H1 (cell line): ENCODE results near the gene PSMB9. TPM values are rescaled to one million over a fixed set of nuclear protein-coding genes. Genes with fewer than 3 reads are reported as not detected.

Source experiments
- ASH2L ChIP-seq: fragments of 200-600, 300-600 bp; sonication (generic); IDR thresholded peaks from one replicate; pipeline ENCODE4 v1.7.1; 2017; ENCODE audit warnings: low read length
- BACH1 ChIP-seq: IDR thresholded peaks from 2 replicates; pipeline ENCODE4 v1.6.1; 2012; ENCODE audit warnings: low read length, improper control_type of control experiment
- CEBPB ChIP-seq: IDR thresholded peaks from 2 replicates; pipeline ENCODE4 v1.6.1; 2012; ENCODE audit warnings: low read depth, low read length
- CTBP2 ChIP-seq: IDR thresholded peaks from 2 replicates; pipeline ENCODE4 v1.7.0; 2011; ENCODE audit warnings: borderline replicate concordance, mild to moderate bottlenecking, moderate library complexity, mixed read lengths, low read length; ENCODE audit not compliant: insufficient read depth, insufficient read length
- JUN ChIP-seq: IDR thresholded peaks from 2 replicates; pipeline ENCODE4 v1.6.1; 2011; ENCODE audit warnings: low read depth, mild to moderate bottlenecking, improper control_type of control experiment, low read length
- KDM1A ChIP-seq: fragments of 200-600, 300-600 bp; sonication (generic); IDR thresholded peaks from 2 replicates; pipeline ENCODE4 v1.7.1; 2016; ENCODE audit warnings: mild to moderate bottlenecking, low read length, borderline replicate concordance
- KDM4A ChIP-seq: IDR thresholded peaks from one replicate; pipeline ENCODE4 v1.7.1; 2012; ENCODE audit warnings: low read depth, mild to moderate bottlenecking, moderate library complexity, low read length, inconsistent platforms; ENCODE audit not compliant: severe bottlenecking
- MAFK ChIP-seq: IDR thresholded peaks from 2 replicates; pipeline ENCODE4 v1.6.1; 2012; ENCODE audit warnings: low read depth, mild to moderate bottlenecking, improper control_type of control experiment, low read length
- MAX ChIP-seq: IDR thresholded peaks from 2 replicates; pipeline ENCODE4 v1.6.1; 2012; ENCODE audit warnings: inconsistent platforms
- POU5F1 ChIP-seq: IDR thresholded peaks from 2 replicates; pipeline ENCODE4 v1.6.1; 2011; ENCODE audit warnings: low read depth, mild to moderate bottlenecking, low read length, moderate library complexity
- RNF2 ChIP-seq: fragments of 200-900, 300-1000 bp; sonication (generic); IDR thresholded peaks from 2 replicates; pipeline ENCODE4 v1.7.1; 2016; ENCODE audit warnings: borderline replicate concordance, low read depth, mild to moderate bottlenecking, antibody characterized with exemption, low read length; ENCODE audit not compliant: poor library complexity, severe bottlenecking; ENCODE audit errors: missing control alignments
- RXRA ChIP-seq: IDR thresholded peaks from 2 replicates; pipeline ENCODE4 v1.6.1; 2011; ENCODE audit warnings: low read depth, mild to moderate bottlenecking, low read length, moderate library complexity; ENCODE audit not compliant: insufficient read depth
- SIN3A ChIP-seq, 2 experiments: IDR thresholded peaks in 1 of 2; conservative IDR thresholded peaks in 1 of 2; 2 replicates each; pipeline ENCODE4 v1.6.1; 2011 to 2012; ENCODE audit warnings: low read length in 2 of 2, improper control_type of control experiment in 1 of 2, low read depth in 1 of 2, mild to moderate bottlenecking in 1 of 2
- SRF ChIP-seq: IDR thresholded peaks from 2 replicates; pipeline ENCODE4 v1.6.1; 2011; ENCODE audit warnings: mild to moderate bottlenecking, low read depth, low read length, moderate library complexity
- SUZ12 ChIP-seq: fragments of 200-600 bp; sonication (generic); IDR thresholded peaks from 2 replicates; pipeline ENCODE4 v1.6.1; 2012; ENCODE audit warnings: mild to moderate bottlenecking, inconsistent platforms, low read length, moderate library complexity, mixed read lengths
- TAF1 ChIP-seq: IDR thresholded peaks from 2 replicates; pipeline ENCODE4 v1.6.1; 2011; ENCODE audit warnings: mild to moderate bottlenecking, low read depth, low read length
- TCF12 ChIP-seq: IDR thresholded peaks from 2 replicates; pipeline ENCODE4 v1.6.1; 2011; ENCODE audit warnings: low read depth, mild to moderate bottlenecking, low read length
- USF2 ChIP-seq: IDR thresholded peaks from 2 replicates; pipeline ENCODE4 v1.6.1; 2011; ENCODE audit warnings: low read length, improper control_type of control experiment
- YY1 ChIP-seq: IDR thresholded peaks from 2 replicates; pipeline ENCODE4 v1.6.1; 2011; ENCODE audit warnings: low read depth, mild to moderate bottlenecking, low read length
- ZNF274 ChIP-seq: IDR thresholded peaks from 2 replicates; pipeline ENCODE4 v1.7.0; 2012; ENCODE audit warnings: low read length, borderline replicate concordance; ENCODE audit errors: extremely low read depth
- polyA plus RNA-seq, 7 experiments: library from polyadenylated mRNA; depleted of rRNA in 3 of 7; stranded (reverse) in 5 of 7; unstranded in 2 of 7; fragments of >200 nt in 5 of 7; fragments of 200-250 nt in 2 of 7; gene quantifications; 1 replicate in 5 of 7; 2 replicates in 1 of 7; 4 replicates in 1 of 7; pipeline versions ENCODE4 v1.2.1 to v1.2.3, GENCODE V29; 2011 to 2013; ENCODE audit warnings: missing spikeins in 2 of 7, mixed read lengths in 2 of 7
- total RNA-seq: library from RNA; stranded (reverse); fragmentation: NEBNext Ultra II Directional; extraction: Animal tissue kit (Norgen Biotek cat#: 25700); gene quantifications from 2 replicates; pipeline ENCODE4 v1.2.1, GENCODE V29; 2021
- TF ChIP-seq, protein P1 (sequence below): IDR thresholded peaks from 2 replicates; pipeline ENCODE4 v1.6.1; 2012; ENCODE audit warnings: low read length, inconsistent platforms

Gene PSMB9
- total and polyA plus RNA-seq, 2 of the 8 experiments (the other 6 are each of a cell fraction or from before 2014, with no cell fraction given) = 4.5 to 22.8 TPM

GRCh38 chr6:32843979-32844838 is 9.8 kb upstream of the PSMB9 start, which contains the start of gene PSMB8 (continued):
- TF ChIP-seq ZNF274 (no peak), MAFK (no peak), YY1 (no peak), BACH1 (no peak), RXRA (no peak), ASH2L (peak; percentile 57), KDM1A (no peak), KDM4A (peak; percentile 62), TAF1 (peak; percentile 31), POU5F1 (no peak), RNF2 (no peak), SRF (no peak), SUZ12 (no peak), USF2 (no peak), MAX (no peak; the same call in 1 of the 2 replicates), CEBPB (no peak), JUN (no peak), TCF12 (no peak), CTBP2 (no peak), SIN3A (conservative IDR thresholded peaks at IDR 0.05 in 1 of 2, IDR thresholded peaks at IDR 0.05 in 1 of 2; ENCODE audit: low read depth in 1 of 2, low read length in 2 of 2) (peak in 1 of 2 experiments; percentile 70; a peak in 2 of 4 replicates)
- TF ChIP-seq, protein P1, sequence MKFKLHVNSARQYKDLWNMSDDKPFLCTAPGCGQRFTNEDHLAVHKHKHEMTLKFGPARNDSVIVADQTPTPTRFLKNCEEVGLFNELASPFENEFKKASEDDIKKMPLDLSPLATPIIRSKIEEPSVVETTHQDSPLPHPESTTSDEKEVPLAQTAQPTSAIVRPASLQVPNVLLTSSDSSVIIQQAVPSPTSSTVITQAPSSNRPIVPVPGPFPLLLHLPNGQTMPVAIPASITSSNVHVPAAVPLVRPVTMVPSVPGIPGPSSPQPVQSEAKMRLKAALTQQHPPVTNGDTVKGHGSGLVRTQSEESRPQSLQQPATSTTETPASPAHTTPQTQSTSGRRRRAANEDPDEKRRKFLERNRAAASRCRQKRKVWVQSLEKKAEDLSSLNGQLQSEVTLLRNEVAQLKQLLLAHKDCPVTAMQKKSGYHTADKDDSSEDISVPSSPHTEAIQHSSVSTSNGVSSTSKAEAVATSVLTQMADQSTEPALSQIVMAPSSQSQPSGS = no peak
